ENCODE results near the gene STAG2.

DNA sequence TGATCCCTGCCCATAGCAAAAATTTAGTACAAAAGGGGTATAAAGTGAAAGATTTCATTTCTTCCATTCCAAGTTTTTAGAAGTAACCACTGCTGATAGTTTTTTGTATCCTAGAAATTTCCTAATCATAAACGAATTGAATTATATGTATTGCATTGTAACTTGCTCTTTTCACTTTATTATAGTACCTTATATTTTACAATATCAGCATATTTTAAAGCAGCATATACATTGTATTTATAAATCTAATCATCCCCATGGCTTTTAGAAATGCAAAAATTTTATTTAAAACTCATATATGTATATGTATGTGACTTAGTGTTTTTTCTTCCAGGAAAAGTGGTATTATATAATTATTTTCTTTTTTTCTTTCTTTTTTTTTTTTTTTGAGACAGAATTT is 27.7 kb downstream of the STAG2 start:
- TF ChIP-seq SP1 (IDR thresholded peaks at IDR 0.05) (no peak), L3MBTL2 (conservative IDR thresholded peaks at IDR 0.05) (no peak), BHLHE40 (IDR thresholded peaks at IDR 0.05; ENCODE audit: borderline replicate concordance) (no peak), ZNF384 (IDR thresholded peaks at IDR 0.05) (no peak)

All from HEK293T (cell line).